DOHH2 (cell line): ENCODE measurements around the gene GGT7.

Source experiments
- CTCF ChIP-seq: fragments of 200-600 bp; sonication (generic); IDR thresholded peaks from one replicate; pipeline ENCODE4 v1.5.1; 2014; ENCODE audit warnings: antibody characterized with exemption, mild to moderate bottlenecking, low read depth, low read length; ENCODE audit not compliant: poor library complexity, severe bottlenecking
- EZH2phosphoT487 ChIP-seq: fragments of 200-600 bp; sonication (generic); IDR thresholded peaks from 2 replicates; pipeline ENCODE4 v1.6.1; 2017; ENCODE audit warnings: borderline replicate concordance, mild to moderate bottlenecking, antibody characterized with exemption, low read length, moderate library complexity, mixed read lengths

- TF ChIP-seq CTCF: no peak
- TF ChIP-seq EZH2phosphoT487: no peak
These were observed 20.4 kb downstream of the GGT7 start for GRCh38 chr20:34852298-34852697.
